Astrocyte (in vitro differentiated cells and primary cell): ENCODE measurements around the gene ASB2. TPM values are rescaled to one million over a fixed set of nuclear protein-coding genes. Genes with fewer than 3 reads are reported as not detected.

Experiments used
- DNase-seq: peaks from one replicate; pipeline ENCODE4 v3.0.0-alpha.2; 2010; ENCODE audit warnings: low read depth
- FAIRE-seq: peaks from 2 replicates; lab custom pipeline; 2011; peaks lifted over from hg19 to GRCh38; lab: Jason Lieb, UNC
- H2AFZ ChIP-seq: 2 replicates; pipeline ENCODE4 v1.6.0; 2012; ENCODE audit warnings: low read depth, low read length, inconsistent platforms
- H3K27ac ChIP-seq: 2 replicates; pipeline ENCODE4 v1.5.1; 2011; ENCODE audit warnings: low read depth, low read length, inconsistent platforms
- H3K27me3 ChIP-seq: 2 replicates; pipeline ENCODE4 v1.6.0; 2011; ENCODE audit warnings: low read length, inconsistent platforms; ENCODE audit not compliant: insufficient read depth
- H3K36me3 ChIP-seq: 2 replicates; pipeline ENCODE4 v1.5.1; 2011; ENCODE audit warnings: low read length, inconsistent platforms; ENCODE audit not compliant: insufficient read depth
- H3K4me1 ChIP-seq: 2 replicates; pipeline ENCODE4 v1.5.1; 2011; ENCODE audit warnings: low read length, inconsistent platforms; ENCODE audit not compliant: insufficient read depth
- H3K4me2 ChIP-seq: 2 replicates; pipeline ENCODE4 v1.6.0; 2012; ENCODE audit warnings: low read length, inconsistent platforms
- H3K4me3 ChIP-seq: 2 replicates; pipeline ENCODE4 v1.5.1; 2011; ENCODE audit warnings: low read depth, mild to moderate bottlenecking, low read length, inconsistent platforms; ENCODE audit not compliant: insufficient read depth
- H3K79me2 ChIP-seq: 2 replicates; pipeline ENCODE4 v1.6.0; 2012; ENCODE audit warnings: mild to moderate bottlenecking, low read length, inconsistent platforms; ENCODE audit not compliant: insufficient read depth
- H3K9ac ChIP-seq: 2 replicates; pipeline ENCODE4 v1.6.0; 2012; ENCODE audit warnings: mild to moderate bottlenecking, low read length, inconsistent platforms
- H3K9me3 ChIP-seq: 2 replicates; pipeline ENCODE4 v1.5.1; 2012; ENCODE audit warnings: low read depth, mild to moderate bottlenecking, low read length, inconsistent platforms; ENCODE audit not compliant: insufficient read depth
- H4K20me1 ChIP-seq: 2 replicates; pipeline ENCODE4 v1.6.0; 2012; ENCODE audit warnings: low read length, inconsistent platforms; ENCODE audit not compliant: insufficient read depth
- H3K27ac Mint-ChIP-seq: one replicate; pipeline ENCODE4 v1.8.0; 2021; ENCODE audit warnings: mild to moderate bottlenecking, mixed read lengths; ENCODE audit not compliant: unreplicated experiment
- H3K27me3 Mint-ChIP-seq: one replicate; pipeline ENCODE4 v1.8.0; 2021; ENCODE audit warnings: low read depth, mixed read lengths; ENCODE audit not compliant: unreplicated experiment
- H3K36me3 Mint-ChIP-seq: one replicate; pipeline ENCODE4 v1.8.0; 2021; ENCODE audit warnings: low read depth, mixed read lengths; ENCODE audit not compliant: unreplicated experiment
- H3K4me1 Mint-ChIP-seq: one replicate; pipeline ENCODE4 v1.8.0; 2021; ENCODE audit warnings: low read depth, mixed read lengths; ENCODE audit not compliant: unreplicated experiment
- H3K4me3 Mint-ChIP-seq: one replicate; pipeline ENCODE4 v1.8.0; 2021; ENCODE audit warnings: mild to moderate bottlenecking, moderate library complexity, mixed read lengths; ENCODE audit not compliant: unreplicated experiment
- H3K9me3 Mint-ChIP-seq: one replicate; pipeline ENCODE4 v1.8.0; 2021; ENCODE audit warnings: mild to moderate bottlenecking, mixed read lengths; ENCODE audit not compliant: unreplicated experiment
- CTCF ChIP-seq: IDR thresholded peaks from 2 replicates; pipeline ENCODE4 v1.5.1; 2011; ENCODE audit warnings: low read depth, mild to moderate bottlenecking, inconsistent platforms, low read length, moderate library complexity; ENCODE audit not compliant: insufficient read depth
- EZH2 ChIP-seq: IDR thresholded peaks from 2 replicates; pipeline ENCODE4 v1.6.1; 2012; ENCODE audit warnings: mild to moderate bottlenecking, low read length, inconsistent platforms; ENCODE audit not compliant: insufficient read depth
- total RNA-seq: library from RNA; stranded (reverse); gene quantifications from 2 replicates; pipeline ENCODE4 v1.2.1, GENCODE V29; 2021

ASB2 gene
- total RNA-seq, 1 donor from 2014 or later = 0.25 TPM

GRCh38 chr14:93951635-93952540, 24.5 kb downstream of the ASB2 start:
- Histone ChIP-seq H3K4me2 (no peak overlapping the region), H3K9me3 (no peaks in the 10 kb centered on the region)
- H3K4me3 Mint-ChIP-seq = no peak overlapping the region

GRCh38 chr14:93950948-93951634, 25.3 kb downstream of the ASB2 start:
- Histone ChIP-seq H3K27me3 (no peaks in the 10 kb centered on the region), H3K9me3 (no peaks in the 10 kb centered on the region), H4K20me1 (no peaks in the 10 kb centered on the region), H3K36me3 (no peaks in the 10 kb centered on the region), H3K4me1 (peaks cover 24% of the 10 kb centered on the region), H3K27ac (no peak overlapping the region), H2AFZ (no peak overlapping the region), H3K9ac (no peak overlapping the region), H3K4me3 (no peak overlapping the region), H3K4me2 (no peak overlapping the region), H3K79me2 (no peaks in the 10 kb centered on the region)
- Mint-ChIP-seq H3K4me1 (peaks cover 11% of the 10 kb centered on the region), H3K27me3 (peaks cover 61% of the 10 kb centered on the region), H3K4me3 (no peak overlapping the region), H3K36me3 (peaks cover 4% of the 10 kb centered on the region), H3K27ac (no peak overlapping the region), H3K9me3 (peaks cover 4% of the 10 kb centered on the region)
- DNase-seq = no peak
- TF ChIP-seq EZH2 = no peak
- TF ChIP-seq CTCF = no peak
- FAIRE-seq = no peak

More at GRCh38 chr14:93951635-93952540, 24.5 kb downstream of the ASB2 start:
- peak; percentile 13 for DNase-seq
- Mint-ChIP-seq H3K27me3 (peaks cover 64% of the 10 kb centered on the region), H3K36me3 (peaks cover 4% of the 10 kb centered on the region), H3K27ac (no peak overlapping the region), H3K4me1 (peaks cover 6% of the 10 kb centered on the region), H3K9me3 (peaks cover 4% of the 10 kb centered on the region)
- no peak for TF ChIP-seq CTCF
- TF ChIP-seq EZH2 = no peak
- no peaks in the 10 kb centered on the region for H3K27me3 ChIP-seq
- no peak overlapping the region for H3K9ac ChIP-seq
- no peak overlapping the region for H3K27ac ChIP-seq
- no peak overlapping the region for H3K4me3 ChIP-seq
- H3K4me1 ChIP-seq = peaks cover 21% of the 10 kb centered on the region
- no peaks in the 10 kb centered on the region for H3K79me2 ChIP-seq
- FAIRE-seq = no peak
- H4K20me1 ChIP-seq = no peaks in the 10 kb centered on the region
- H2AFZ ChIP-seq = no peak overlapping the region
- H3K36me3 ChIP-seq = no peaks in the 10 kb centered on the region
